LoVo (cell line): ENCODE data around the gene PLD3.
"Not testable (repeated sequence)": the region's sequence is repeated elsewhere in the genome, so short reads cannot be mapped to it uniquely, and the experiment has no call there.

ENCODE experiments used
- DNase-seq: peaks from one replicate; pipeline ENCODE4 v3.0.0-alpha.2; 2016; ENCODE audit warnings: low spot score

Gene PLD3

GRCh38 chr19:40365613-40366401 is 17.3 kb downstream of the PLD3 start:
- no peak for DNase-seq

GRCh38 chr19:40366697-40367561 is 18.4 kb downstream of the PLD3 start:
- no peak for DNase-seq

- no peak for DNase-seq
Measured at GRCh38 chr19:40367577-40368434, 19.3 kb downstream of the PLD3 start.

- no peak for DNase-seq
Measured at GRCh38 chr19:40369797-40370196, 21.3 kb downstream of the PLD3 start.

GRCh38 chr19:40370253-40370652 is 21.8 kb downstream of the PLD3 start:
- not testable (repeated sequence) for DNase-seq

- DNase-seq = no peak
Measured at GRCh38 chr19:40370997-40371801, 22.7 kb downstream of the PLD3 start.

GRCh38 chr19:40371802-40372122 is 23.3 kb downstream of the PLD3 start:
- no peak for DNase-seq

GRCh38 chr19:40374084-40374483 is 25.6 kb downstream of the PLD3 start:
- no peak for DNase-seq

- DNase-seq = no peak
Measured at GRCh38 chr19:40376286-40376862, 27.9 kb downstream of the PLD3 start.

GRCh38 chr19:40377876-40378385 is 29.4 kb downstream of the PLD3 start:
- DNase-seq = no peak

- no peak for DNase-seq
Measured at GRCh38 chr19:40378509-40378908, 30.0 kb downstream of the PLD3 start.

GRCh38 chr19:40379446-40380198 is 31.1 kb downstream of the PLD3 start:
- no peak for DNase-seq

GRCh38 chr19:40380199-40381037 is 31.9 kb downstream of the PLD3 start:
- DNase-seq = no peak

GRCh38 chr19:40381321-40381720 is 32.8 kb downstream of the PLD3 start:
- no peak for DNase-seq

GRCh38 chr19:40383668-40384248 is 35.3 kb downstream of the PLD3 start:
- DNase-seq = no peak

- no peak for DNase-seq
Measured at GRCh38 chr19:40387155-40387554, 38.7 kb downstream of the PLD3 start.

- DNase-seq = no peak
Measured at GRCh38 chr19:40388481-40388880, 40.0 kb downstream of the PLD3 start.

GRCh38 chr19:40389404-40390083 is 41.0 kb downstream of the PLD3 start:
- DNase-seq = no peak
